SJCRH30 (cell line): Measurements from ENCODE around the gene TIMP3. TPM values are rescaled to one million over a fixed set of nuclear protein-coding genes. Genes with fewer than 3 reads are reported as not detected.
"Not testable (repeated sequence)": the region's sequence is repeated elsewhere in the genome, so short reads cannot be mapped to it uniquely, and the experiment has no call there.

Experiments used
- DNase-seq, 2 experiments: peaks; one replicate each; pipeline ENCODE4 v3.0.0-alpha.2; 2015 to 2020
- H3K27ac ChIP-seq: fragments of 250-450 bp; sonication (Bioruptor Pico); 2 replicates; pipeline ENCODE4 v1.5.1; 2020; ENCODE audit warnings: mild to moderate bottlenecking, moderate library complexity
- H3K27me3 ChIP-seq: fragments of 250-450 bp; sonication (Bioruptor Pico); 2 replicates; pipeline ENCODE4 v1.5.1; 2020; ENCODE audit warnings: mild to moderate bottlenecking, moderate library complexity
- H3K36me3 ChIP-seq: fragments of 250-450 bp; sonication (Bioruptor Pico); 2 replicates; pipeline ENCODE4 v1.5.1; 2020; ENCODE audit warnings: mild to moderate bottlenecking, moderate library complexity
- H3K4me1 ChIP-seq: fragments of 250-450 bp; sonication (Bioruptor Pico); 2 replicates; pipeline ENCODE4 v1.5.1; 2020; ENCODE audit warnings: mild to moderate bottlenecking, moderate library complexity
- H3K4me3 ChIP-seq: fragments of 250-450 bp; sonication (Bioruptor Pico); 2 replicates; pipeline ENCODE4 v1.5.1; 2020; ENCODE audit warnings: mild to moderate bottlenecking, moderate library complexity
- H3K9me3 ChIP-seq: fragments of 250-450 bp; sonication (Bioruptor Pico); replicated peaks from 2 replicates; pipeline ENCODE4 v1.5.1; 2020; ENCODE audit warnings: mild to moderate bottlenecking, moderate library complexity
- total RNA-seq: library from RNA; depleted of rRNA; stranded (reverse); fragments of >200 nt; shearing (Covaris generic); gene quantifications from 2 replicates; pipeline ENCODE4 v1.2.3, GENCODE V29; 2014; rRNA removed

TIMP3 gene
- total RNA-seq, result 33.0 and 35.0 TPM in 2 replicates

GRCh38 chr22:32801537-32802236 is at the start of gene TIMP3:
Gene TIMP3 (plus strand): TSS chr22:32801705. CDS start chr22:32802002, 297 bp downstream.
- peak within 1 kb of the TSS; percentile 31; the same call in 1 of the 2 replicates for H3K27ac ChIP-seq
- no peaks in the 10 kb centered on the region for H3K9me3 ChIP-seq
- no peaks in the 10 kb centered on the region for H3K36me3 ChIP-seq
- peaks cover 30% of the 10 kb centered on the region for H3K4me1 ChIP-seq
- no peaks in the 10 kb centered on the region for H3K27me3 ChIP-seq
- DNase-seq, result peak; percentile 84 to 91
- H3K4me3 ChIP-seq, result peak within 1 kb of the TSS; percentile 75

- H3K4me3 ChIP-seq, result no peak overlapping the region
- H3K27me3 ChIP-seq, result no peaks in the 10 kb centered on the region
- 0 out of 2 replicates have a peak, but pooled peaks cover 3% of the 10 kb centered on the region for H3K4me1 ChIP-seq
- H3K9me3 ChIP-seq, result no peaks in the 10 kb centered on the region
- DNase-seq, result no peak
- H3K27ac ChIP-seq, result no peak overlapping the region
- no peaks in the 10 kb centered on the region for H3K36me3 ChIP-seq
Observed at GRCh38 chr22:32752326-32752725, 49.2 kb upstream of the TIMP3 start.

- DNase-seq, result peak; percentile 41 to 52
- Histone ChIP-seq H3K27ac (no peak overlapping the region), H3K4me1 (0 out of 2 replicates have a peak, but pooled peaks cover 3% of the 10 kb centered on the region), H3K27me3 (no peaks in the 10 kb centered on the region), H3K36me3 (no peaks in the 10 kb centered on the region), H3K4me3 (no peak overlapping the region), H3K9me3 (no peaks in the 10 kb centered on the region)
Observed at GRCh38 chr22:32752816-32753520, 48.5 kb upstream of the TIMP3 start.

- Histone ChIP-seq H3K36me3 (no peaks in the 10 kb centered on the region), H3K9me3 (no peaks in the 10 kb centered on the region), H3K27ac (no peak overlapping the region), H3K4me3 (no peak overlapping the region), H3K27me3 (no peaks in the 10 kb centered on the region), H3K4me1 (0 out of 2 replicates have a peak, but pooled peaks cover 3% of the 10 kb centered on the region)
- DNase-seq, result no peak
Observed at GRCh38 chr22:32753591-32753990, 47.9 kb upstream of the TIMP3 start.

GRCh38 chr22:32754413-32755041 is 47.0 kb upstream of the TIMP3 start:
- Histone ChIP-seq H3K36me3 (no peaks in the 10 kb centered on the region), H3K4me3 (no peak overlapping the region), H3K27ac (no peak overlapping the region), H3K9me3 (no peaks in the 10 kb centered on the region), H3K4me1 (0 out of 2 replicates have a peak, but pooled peaks cover 3% of the 10 kb centered on the region), H3K27me3 (no peaks in the 10 kb centered on the region)
- no peak for DNase-seq

GRCh38 chr22:32757086-32757762 is 44.3 kb upstream of the TIMP3 start:
- H3K9me3 ChIP-seq, H3K27me3 ChIP-seq, H3K4me3 ChIP-seq, DNase-seq, H3K27ac ChIP-seq, H3K36me3 ChIP-seq: not testable (repeated sequence)
- peaks cover 20% of the 10 kb centered on the region for H3K4me1 ChIP-seq

GRCh38 chr22:32758866-32759385 is 42.6 kb upstream of the TIMP3 start:
- DNase-seq, result no peak
- Histone ChIP-seq H3K9me3 (no peaks in the 10 kb centered on the region), H3K27me3 (no peaks in the 10 kb centered on the region), H3K4me3 (no peak overlapping the region), H3K36me3 (no peaks in the 10 kb centered on the region), H3K4me1 (peaks cover 20% of the 10 kb centered on the region), H3K27ac (no peak overlapping the region)

- Histone ChIP-seq H3K27me3 (no peaks in the 10 kb centered on the region), H3K4me3 (no peak overlapping the region), H3K36me3 (no peaks in the 10 kb centered on the region), H3K27ac (no peak overlapping the region), H3K4me1 (peaks cover 20% of the 10 kb centered on the region), H3K9me3 (no peaks in the 10 kb centered on the region)
- no peak for DNase-seq
Observed at GRCh38 chr22:32760396-32760795, 41.1 kb upstream of the TIMP3 start.

- no peaks in the 10 kb centered on the region for H3K36me3 ChIP-seq
- H3K27me3 ChIP-seq, result no peaks in the 10 kb centered on the region
- no peak overlapping the region for H3K27ac ChIP-seq
- DNase-seq, result peak in 1 of 2 experiments; percentile 19
- H3K4me3 ChIP-seq, result no peak overlapping the region
- H3K4me1 ChIP-seq, result peaks cover 20% of the 10 kb centered on the region
- no peaks in the 10 kb centered on the region for H3K9me3 ChIP-seq
Observed at GRCh38 chr22:32760815-32761214, 40.7 kb upstream of the TIMP3 start.

- Histone ChIP-seq H3K27me3 (no peaks in the 10 kb centered on the region), H3K4me3 (no peak overlapping the region), H3K9me3 (no peaks in the 10 kb centered on the region), H3K27ac (no peak overlapping the region), H3K36me3 (no peaks in the 10 kb centered on the region), H3K4me1 (peaks cover 20% of the 10 kb centered on the region)
- DNase-seq, result peak; percentile 46 to 56
Observed at GRCh38 chr22:32761251-32761903, 40.1 kb upstream of the TIMP3 start.

GRCh38 chr22:32764330-32765131 is 37.0 kb upstream of the TIMP3 start:
- DNase-seq, result no peak
- Histone ChIP-seq H3K9me3 (no peaks in the 10 kb centered on the region), H3K4me3 (no peak overlapping the region), H3K27me3 (no peaks in the 10 kb centered on the region), H3K4me1 (peaks cover 20% of the 10 kb centered on the region), H3K27ac (no peak overlapping the region), H3K36me3 (no peaks in the 10 kb centered on the region)

GRCh38 chr22:32765132-32765618 is 36.3 kb upstream of the TIMP3 start:
- DNase-seq, result no peak
- no peaks in the 10 kb centered on the region for H3K9me3 ChIP-seq
- H3K27ac ChIP-seq, result no peak overlapping the region
- H3K27me3 ChIP-seq, result no peaks in the 10 kb centered on the region
- peaks cover 20% of the 10 kb centered on the region for H3K4me1 ChIP-seq
- H3K36me3 ChIP-seq, result no peaks in the 10 kb centered on the region
- no peak overlapping the region for H3K4me3 ChIP-seq

- no peak overlapping the region for H3K4me3 ChIP-seq
- peaks cover 3% of the 10 kb centered on the region; the same call in 1 of the 2 replicates for H3K4me1 ChIP-seq
- no peaks in the 10 kb centered on the region for H3K36me3 ChIP-seq
- H3K27ac ChIP-seq, result no peak overlapping the region
- H3K27me3 ChIP-seq, result no peaks in the 10 kb centered on the region
- H3K9me3 ChIP-seq, result no peaks in the 10 kb centered on the region
- no peak for DNase-seq
Observed at GRCh38 chr22:32771756-32772155, 29.7 kb upstream of the TIMP3 start.
